Uterus (tissue), 4 donors: ENCODE measurements around the gene MAJIN. TPM values are rescaled to one million over a fixed set of nuclear protein-coding genes. Genes with fewer than 3 reads are reported as not detected.

Experiments
- DNase-seq, 2 donors: peaks; one replicate each; pipeline ENCODE4 v3.0.0-alpha.2; 2019 to 2020
- H3K27ac ChIP-seq, 2 donors: fragments of 200-600 bp; sonication (generic); 1 replicate in 1 of 2; 2 replicates in 1 of 2; pipeline ENCODE4 v1.5.1; 2016 to 2018
- H3K27me3 ChIP-seq, 2 donors: fragments of 200-600 bp; sonication (generic); one replicate each; pipeline ENCODE4 v1.5.1; 2018 to 2019; ENCODE audit warnings: control low read depth in 1 of 2
- H3K36me3 ChIP-seq, 2 donors: fragments of 200-600 bp; sonication (generic); one replicate each; pipeline ENCODE4 v1.5.1; 2019; ENCODE audit warnings: control low read depth in 1 of 2
- H3K4me1 ChIP-seq, 2 donors: fragments of 200-600 bp; sonication (generic); one replicate each; pipeline ENCODE4 v1.5.1; 2018 to 2019; ENCODE audit warnings: control low read depth in 1 of 2
- H3K4me3 ChIP-seq, 2 donors: fragments of 200-600 bp; sonication (generic); 1 replicate in 1 of 2; 2 replicates in 1 of 2; pipeline ENCODE4 v1.5.1; 2018 to 2019; ENCODE audit warnings: mild to moderate bottlenecking in 1 of 2
- H3K9me3 ChIP-seq, 2 donors: fragments of 200-600 bp; sonication (generic); one replicate each; pipeline ENCODE4 v1.5.1; 2019; ENCODE audit warnings: control low read depth in 1 of 2
- POLR2A ChIP-seq, 2 donors: fragments of 450-650 bp; IDR thresholded peaks; one replicate each; pipeline ENCODE4 v1.6.1; 2016; ENCODE audit warnings: antibody characterized with exemption in 2 of 2, mild to moderate bottlenecking in 1 of 2, moderate library complexity in 1 of 2
- intact Hi-C: fragments of 100-400 bp; cut with DNase I; formaldehyde crosslinking; loops from one replicate; pipeline ENCODE4 v1.15.1; 2023; ENCODE audit warnings: low total_unique reads
- total RNA-seq, 4 donors: library from RNA; depleted of rRNA in 3 of 4; stranded (reverse); fragments of >200 nt in 3 of 4; gene quantifications; one replicate each; pipeline versions ENCODE4 v1.1.0 to v1.2.4, GENCODE V29; 2014 to 2023
- TF ChIP-seq, protein P1 (sequence below), 4 experiments: fragments of 200-600 bp in 2 of 4; fragments of 450-650 bp in 2 of 4; sonication (generic) in 2 of 4; IDR thresholded peaks; one replicate each; pipeline ENCODE4 v1.5.1; 2016 to 2019; ENCODE audit warnings: antibody characterized with exemption in 4 of 4, mild to moderate bottlenecking in 2 of 4, moderate library complexity in 1 of 4
- donor health status: DM: yes; HTN: yes; CAD: no.

The MAJIN gene
- total RNA-seq, 4 donors from 2014 or later: under 0.01 TPM; not detected in 3

DNA sequence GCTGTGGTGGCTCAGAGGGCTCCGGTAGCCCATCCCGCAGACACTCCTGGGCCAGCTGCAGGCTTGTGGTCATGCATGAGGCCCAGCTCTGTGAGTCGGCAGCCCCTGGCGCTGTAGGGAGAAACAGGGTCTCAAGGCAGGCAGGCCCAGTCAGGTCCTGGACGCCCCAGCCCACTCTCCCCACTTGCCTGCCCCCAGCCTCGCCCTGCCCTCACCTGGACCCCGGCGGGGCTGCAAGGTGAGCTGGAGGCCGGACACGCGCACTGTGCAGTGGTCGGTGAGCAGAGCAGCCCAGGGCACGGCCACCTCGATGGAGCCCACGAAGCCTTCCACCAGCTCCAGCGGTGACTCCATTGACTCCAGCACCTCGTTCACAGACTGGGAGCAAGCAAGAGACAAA is 57.8 kb downstream of the MAJIN start:
- H3K9me3 ChIP-seq: no peaks in the 10 kb centered on the region
- no peaks in the 10 kb centered on the region for H3K27me3 ChIP-seq
- TF ChIP-seq, protein P1, sequence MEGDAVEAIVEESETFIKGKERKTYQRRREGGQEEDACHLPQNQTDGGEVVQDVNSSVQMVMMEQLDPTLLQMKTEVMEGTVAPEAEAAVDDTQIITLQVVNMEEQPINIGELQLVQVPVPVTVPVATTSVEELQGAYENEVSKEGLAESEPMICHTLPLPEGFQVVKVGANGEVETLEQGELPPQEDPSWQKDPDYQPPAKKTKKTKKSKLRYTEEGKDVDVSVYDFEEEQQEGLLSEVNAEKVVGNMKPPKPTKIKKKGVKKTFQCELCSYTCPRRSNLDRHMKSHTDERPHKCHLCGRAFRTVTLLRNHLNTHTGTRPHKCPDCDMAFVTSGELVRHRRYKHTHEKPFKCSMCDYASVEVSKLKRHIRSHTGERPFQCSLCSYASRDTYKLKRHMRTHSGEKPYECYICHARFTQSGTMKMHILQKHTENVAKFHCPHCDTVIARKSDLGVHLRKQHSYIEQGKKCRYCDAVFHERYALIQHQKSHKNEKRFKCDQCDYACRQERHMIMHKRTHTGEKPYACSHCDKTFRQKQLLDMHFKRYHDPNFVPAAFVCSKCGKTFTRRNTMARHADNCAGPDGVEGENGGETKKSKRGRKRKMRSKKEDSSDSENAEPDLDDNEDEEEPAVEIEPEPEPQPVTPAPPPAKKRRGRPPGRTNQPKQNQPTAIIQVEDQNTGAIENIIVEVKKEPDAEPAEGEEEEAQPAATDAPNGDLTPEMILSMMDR (IDR thresholded peaks at IDR 0.05): no peak
- TF ChIP-seq POLR2A (IDR thresholded peaks at IDR 0.05): no peak
- no peak for DNase-seq
- intact Hi-C loops: no loop called here
- no peak overlapping the region for H3K4me3 ChIP-seq
- no peaks in the 10 kb centered on the region for H3K36me3 ChIP-seq
- H3K4me1 ChIP-seq: no peaks in the 10 kb centered on the region
- no peak overlapping the region for H3K27ac ChIP-seq

DNA sequence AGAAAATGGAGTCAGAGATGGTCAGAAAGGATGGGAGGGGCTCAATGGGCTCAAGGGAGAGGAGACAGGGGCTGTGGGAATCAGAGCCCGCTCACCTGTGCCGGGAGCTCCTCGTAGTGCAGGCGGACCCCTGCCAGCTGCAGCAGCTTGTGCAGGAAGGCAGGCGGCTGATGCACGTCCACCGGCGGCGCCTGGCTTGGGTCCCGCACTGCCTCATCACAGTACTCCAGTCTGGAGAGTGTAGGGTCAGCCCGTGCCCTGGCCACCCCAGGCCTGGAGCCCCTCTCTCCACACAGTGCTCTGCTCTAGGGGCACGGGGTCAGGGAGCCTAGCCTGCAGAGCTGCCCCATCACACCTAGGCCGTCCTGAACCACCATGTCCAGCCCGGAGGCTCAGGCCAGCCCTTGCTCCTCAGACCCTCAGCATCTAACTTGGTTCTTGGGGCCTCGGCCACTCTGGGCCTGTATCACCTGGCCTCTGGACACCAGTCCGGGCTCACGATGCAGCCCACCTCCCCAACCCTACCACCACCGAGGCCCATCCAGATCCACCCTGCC is 58.7 kb downstream of the MAJIN start:
- Histone ChIP-seq H3K4me1 (no peaks in the 10 kb centered on the region), H3K9me3 (no peaks in the 10 kb centered on the region), H3K27me3 (no peaks in the 10 kb centered on the region), H3K4me3 (no peak overlapping the region), H3K36me3 (no peaks in the 10 kb centered on the region), H3K27ac (no peak overlapping the region)
- DNase-seq: no peak
- TF ChIP-seq, protein P1 (IDR thresholded peaks at IDR 0.05): no peak
- TF ChIP-seq POLR2A (IDR thresholded peaks at IDR 0.05): no peak
- intact Hi-C loops: no loop called here

DNA sequence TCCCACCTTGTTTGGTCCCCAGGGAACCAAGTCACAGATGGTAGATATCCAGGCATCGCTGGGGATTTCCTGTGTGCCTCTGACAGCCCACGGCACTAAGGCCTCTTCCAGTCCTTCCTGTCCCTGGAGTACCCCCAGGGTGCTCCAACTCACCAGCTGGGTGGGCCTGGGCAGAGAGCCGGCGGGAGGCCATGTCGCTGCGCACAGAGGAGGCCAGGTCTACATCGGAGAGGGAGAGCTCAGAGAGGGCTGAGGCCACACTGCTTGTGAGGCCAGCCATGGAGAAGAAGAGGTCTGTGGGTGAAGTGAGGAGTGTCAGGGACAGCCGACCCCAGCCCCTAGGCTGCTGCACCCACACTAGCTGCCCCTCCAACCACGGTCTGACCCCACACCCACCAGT is 60.2 kb downstream of the MAJIN start:
- Histone ChIP-seq H3K27ac (no peak overlapping the region), H3K27me3 (no peaks in the 10 kb centered on the region), H3K4me3 (no peak overlapping the region), H3K36me3 (no peaks in the 10 kb centered on the region), H3K9me3 (no peaks in the 10 kb centered on the region), H3K4me1 (no peaks in the 10 kb centered on the region)
- intact Hi-C loops: no loop called here
- DNase-seq: no peak
- TF ChIP-seq POLR2A (IDR thresholded peaks at IDR 0.05): no peak
- TF ChIP-seq, protein P1 (IDR thresholded peaks at IDR 0.05): no peak

- no peak overlapping the region for H3K27ac ChIP-seq
- no peak for TF ChIP-seq POLR2A (IDR thresholded peaks at IDR 0.05)
- TF ChIP-seq, protein P1 (IDR thresholded peaks at IDR 0.05): no peak
- H3K4me1 ChIP-seq: no peaks in the 10 kb centered on the region
- no peak overlapping the region for H3K4me3 ChIP-seq
- no peaks in the 10 kb centered on the region for H3K27me3 ChIP-seq
- H3K36me3 ChIP-seq: no peaks in the 10 kb centered on the region
- no peak for DNase-seq
- intact Hi-C loops: no loop called here
- H3K9me3 ChIP-seq: no peaks in the 10 kb centered on the region
Measured at GRCh38 chr11:64911142-64911541, 60.8 kb downstream of the MAJIN start.

DNA sequence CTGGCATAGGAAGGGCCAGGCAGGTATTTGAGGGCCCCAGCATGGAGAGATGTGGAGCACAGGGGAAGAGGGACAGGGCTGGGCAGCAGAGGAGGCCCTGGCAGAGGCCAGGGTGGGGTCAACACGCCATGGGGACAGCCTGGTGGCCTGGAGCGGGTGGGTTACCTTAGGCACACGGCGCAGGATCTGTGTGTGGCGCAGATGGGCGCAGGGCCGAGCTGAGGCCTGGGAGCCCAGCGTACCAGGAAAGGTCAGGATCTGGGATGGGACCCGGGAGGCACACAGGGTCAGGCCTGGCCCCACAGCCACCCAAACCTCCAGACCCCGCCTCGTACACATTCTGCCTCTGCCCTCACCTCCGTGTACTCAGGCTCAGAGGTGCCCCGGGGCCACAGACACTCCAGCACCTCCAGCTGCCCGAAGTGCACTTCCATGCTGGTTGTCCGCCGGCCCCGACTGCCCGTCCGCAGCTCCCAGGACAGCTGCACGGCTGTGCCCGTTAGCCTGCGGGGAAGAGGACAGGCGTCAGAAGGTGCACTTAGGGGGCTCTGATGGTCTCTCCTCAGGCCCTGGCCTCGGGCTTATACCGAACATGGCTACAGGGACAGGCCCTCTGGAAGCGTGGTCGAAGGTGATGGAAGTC is 61.3 kb downstream of the MAJIN start:
- no peaks in the 10 kb centered on the region for H3K4me1 ChIP-seq
- H3K27ac ChIP-seq: no peak overlapping the region
- no peaks in the 10 kb centered on the region for H3K9me3 ChIP-seq
- TF ChIP-seq, protein P1 (IDR thresholded peaks at IDR 0.05): no peak
- no peak for TF ChIP-seq POLR2A (IDR thresholded peaks at IDR 0.05)
- intact Hi-C loops: no loop called here
- no peaks in the 10 kb centered on the region for H3K36me3 ChIP-seq
- no peaks in the 10 kb centered on the region for H3K27me3 ChIP-seq
- no peak overlapping the region for H3K4me3 ChIP-seq
- no peak for DNase-seq
